GM23338 (cell line): ENCODE data around the gene PHF23. TPM values are rescaled to one million over a fixed set of nuclear protein-coding genes. Genes with fewer than 3 reads are reported as not detected.

ENCODE experiments used
- ATAC-seq: fragments of 200-7000 bp; cut with Tn5 transposase; 3 replicates; pipeline ENCODE4 v1.9.1; 2020
- DNase-seq: peaks from one replicate; pipeline ENCODE4 v3.0.0-alpha.2; 2015; ENCODE audit warnings: low spot score
- H2AFZ ChIP-seq: fragments of 200-600 bp; sonication (generic); 2 replicates; pipeline ENCODE4 v1.8.0; 2016; ENCODE audit warnings: antibody characterized with exemption, mild to moderate bottlenecking, moderate library complexity
- H3F3A ChIP-seq: fragments of 200-600 bp; sonication (generic); replicated peaks from 2 replicates; pipeline ENCODE4 v1.8.0; 2017; ENCODE audit warnings: antibody characterized with exemption, mixed run types, low read depth
- H3K27ac ChIP-seq: fragments of 200-600 bp; sonication (generic); 2 replicates; pipeline ENCODE4 v1.6.1; 2016; ENCODE audit warnings: low read depth
- H3K27me3 ChIP-seq: fragments of 200-600 bp; sonication (generic); 2 replicates; pipeline ENCODE4 v1.8.0; 2016; ENCODE audit warnings: mild to moderate bottlenecking, mixed run types, moderate library complexity; ENCODE audit not compliant: insufficient read depth
- H3K36me3 ChIP-seq: fragments of 200-600 bp; sonication (generic); 2 replicates; pipeline ENCODE4 v1.8.0; 2016; ENCODE audit warnings: mild to moderate bottlenecking; ENCODE audit not compliant: insufficient read depth
- H3K4me1 ChIP-seq: fragments of 200-600 bp; sonication (generic); 2 replicates; pipeline ENCODE4 v1.8.0; 2016; ENCODE audit warnings: mild to moderate bottlenecking, moderate library complexity; ENCODE audit not compliant: insufficient read depth
- H3K4me2 ChIP-seq: fragments of 200-600 bp; sonication (generic); 2 replicates; pipeline ENCODE4 v1.7.1; 2017; ENCODE audit warnings: mixed run types
- H3K4me3 ChIP-seq: fragments of 200-600 bp; sonication (generic); 2 replicates; pipeline ENCODE4 v1.6.1; 2016; ENCODE audit warnings: mixed run types
- H3K79me2 ChIP-seq: fragments of 200-600 bp; sonication (generic); replicated peaks from 2 replicates; pipeline ENCODE4 v1.8.0; 2017; ENCODE audit warnings: mild to moderate bottlenecking; ENCODE audit not compliant: insufficient read depth
- H3K9me2 ChIP-seq: fragments of 200-600 bp; sonication (generic); 2 replicates; pipeline ENCODE4 v1.8.0; 2017; ENCODE audit not compliant: insufficient read depth
- H4K20me1 ChIP-seq: fragments of 200-600 bp; sonication (generic); replicated peaks from 2 replicates; pipeline ENCODE4 v1.8.0; 2017; ENCODE audit warnings: mild to moderate bottlenecking; ENCODE audit not compliant: insufficient read depth
- H3K27ac Mint-ChIP-seq: 2 replicates; pipeline ENCODE4 v1.8.0; 2020; ENCODE audit warnings: inconsistent platforms, mild to moderate bottlenecking, moderate library complexity, mixed read lengths
- H3K27me3 Mint-ChIP-seq: 3 replicates; pipeline ENCODE4 v1.8.0; 2022; ENCODE audit warnings: low read depth, mild to moderate bottlenecking, moderate library complexity, mixed read lengths, inconsistent platforms; ENCODE audit not compliant: insufficient read depth, poor library complexity
- H3K36me3 Mint-ChIP-seq: 3 replicates; pipeline ENCODE4 v1.8.0; 2021; ENCODE audit warnings: low read depth, mild to moderate bottlenecking, inconsistent platforms, moderate library complexity, mixed read lengths
- H3K4me1 Mint-ChIP-seq: 3 replicates; pipeline ENCODE4 v1.8.0; 2020; ENCODE audit warnings: mild to moderate bottlenecking, inconsistent platforms, mixed read lengths
- H3K4me3 Mint-ChIP-seq: 3 replicates; pipeline ENCODE4 v1.8.0; 2021; ENCODE audit warnings: moderate library complexity, mild to moderate bottlenecking, inconsistent platforms, mixed read lengths
- H3K9me3 Mint-ChIP-seq: 3 replicates; pipeline ENCODE4 v1.8.0; 2020; ENCODE audit warnings: moderate library complexity, mild to moderate bottlenecking, inconsistent platforms, mixed read lengths
- CREB1 ChIP-seq: fragments of 250-450 bp; sonication (Bioruptor Pico); IDR thresholded peaks from 2 replicates; pipeline ENCODE4 v1.5.0; 2020; ENCODE audit warnings: low read depth, mild to moderate bottlenecking, moderate library complexity
- EZH2 ChIP-seq: fragments of 200-600 bp; sonication (generic); IDR thresholded peaks from one replicate; pipeline ENCODE4 v1.8.0; 2017; ENCODE audit warnings: antibody characterized with exemption, mild to moderate bottlenecking, low read depth; ENCODE audit not compliant: unreplicated experiment
- EZH2phosphoT487 ChIP-seq: fragments of 200-600 bp; sonication (generic); IDR thresholded peaks from one replicate; pipeline ENCODE4 v1.8.1; 2018; ENCODE audit warnings: antibody characterized with exemption; ENCODE audit not compliant: unreplicated experiment
- JUNB ChIP-seq: IDR thresholded peaks from one replicate; pipeline ENCODE4 v1.6.1; 2016; ENCODE audit warnings: antibody characterized with exemption; ENCODE audit not compliant: unreplicated experiment
- NANOG ChIP-seq: IDR thresholded peaks from 2 replicates; pipeline ENCODE4 v1.6.1; 2016; ENCODE audit warnings: antibody characterized with exemption, borderline replicate concordance
- POLR2AphosphoS5 ChIP-seq: IDR thresholded peaks from 2 replicates; pipeline ENCODE4 v1.6.1; 2016; ENCODE audit warnings: antibody characterized with exemption, low read depth
- STAT1 ChIP-seq: IDR thresholded peaks from one replicate; pipeline ENCODE4 v1.6.1; 2016; ENCODE audit warnings: antibody characterized with exemption; ENCODE audit not compliant: unreplicated experiment
- ZNF114 ChIP-seq: fragments of 250-450 bp; sonication (Bioruptor Pico); IDR thresholded peaks from 2 replicates; pipeline ENCODE4 v1.5.0; 2020; ENCODE audit warnings: mild to moderate bottlenecking, moderate library complexity
- ZNF331 ChIP-seq: fragments of 250-450 bp; sonication (Bioruptor Pico); IDR thresholded peaks from 2 replicates; pipeline ENCODE4 v1.5.0; 2020; ENCODE audit warnings: low read depth, mild to moderate bottlenecking, moderate library complexity
- polyA plus RNA-seq: library from polyadenylated mRNA; unstranded; fragments of >200 nt; fragmentation: Nextera tagmentation; extraction: Ambion mirVana; gene quantifications from 2 replicates; pipeline ENCODE4 v1.2.1, GENCODE V29; 2016
- total RNA-seq: library from RNA; depleted of rRNA; stranded (reverse); fragments of >200 nt; shearing (Covaris generic); gene quantifications from 2 replicates; pipeline ENCODE4 v1.2.3, GENCODE V29; 2014
- TF ChIP-seq, protein P1 (sequence below): IDR thresholded peaks from one replicate; pipeline ENCODE4 v1.6.1; 2018; ENCODE audit warnings: antibody characterized with exemption; ENCODE audit not compliant: unreplicated experiment
- TF ChIP-seq, protein P2 (sequence below): IDR thresholded peaks from 2 replicates; pipeline ENCODE4 v1.6.1; 2016; ENCODE audit warnings: antibody characterized with exemption
- TF ChIP-seq, protein P3 (sequence below): fragments of 250-450 bp; sonication (Bioruptor Pico); IDR thresholded peaks from 2 replicates; pipeline ENCODE4 v1.5.0; 2020; ENCODE audit warnings: mild to moderate bottlenecking, moderate library complexity
- TF ChIP-seq, protein P4 (sequence below), 2 experiments: fragments of 200-600 bp in 1 of 2; sonication (generic) in 1 of 2; conservative IDR thresholded peaks; 2 replicates each; pipeline versions ENCODE4 v1.5.1 to v1.6.1; 2016 to 2017; ENCODE audit warnings: antibody characterized with exemption in 2 of 2, low read depth in 2 of 2, mild to moderate bottlenecking in 2 of 2, moderate library complexity in 1 of 2

Gene PHF23
- total and polyA plus RNA-seq, 2 experiments from 2014 or later, result 35.4 to 51.0 TPM

DNA sequence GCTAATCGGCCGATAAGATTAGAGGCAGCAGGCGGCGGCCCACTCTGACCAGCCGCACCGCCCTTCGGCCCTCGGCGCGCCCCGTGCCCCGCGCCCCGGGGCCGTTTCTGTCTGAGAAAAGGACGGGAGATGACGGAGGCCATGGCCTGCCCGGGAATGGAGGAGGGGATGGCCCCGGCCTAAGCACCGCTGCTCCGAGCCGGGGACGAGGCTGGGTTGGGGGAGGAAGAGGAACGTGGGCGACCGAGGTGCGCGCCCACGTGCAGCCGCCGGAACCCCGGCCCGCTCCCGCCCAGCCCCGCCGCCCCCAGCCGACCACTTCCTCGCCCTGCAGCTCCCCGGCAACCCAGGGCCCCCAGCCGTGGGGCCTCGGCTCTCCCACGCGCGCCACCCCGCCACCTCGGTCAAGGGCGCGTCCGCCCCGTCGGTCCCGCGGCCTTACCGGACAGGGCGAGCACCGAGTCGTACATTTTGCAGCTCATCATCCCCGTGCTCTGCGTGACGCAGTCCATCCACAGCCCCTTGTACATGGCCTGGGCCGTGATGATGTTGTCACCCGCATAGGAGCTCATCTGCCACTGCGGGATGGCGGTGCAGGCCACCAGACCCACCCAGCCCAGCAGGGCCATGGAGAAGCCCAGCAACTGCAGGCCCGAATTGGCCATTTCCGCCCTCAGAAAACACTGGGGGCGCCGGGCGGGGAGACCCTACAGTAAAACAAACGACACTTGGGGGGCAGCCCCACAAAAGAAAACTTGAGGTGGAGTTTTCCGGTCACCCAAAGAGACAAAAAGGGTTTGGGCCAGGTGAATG lies 22.3 kb upstream of the PHF23 start:
- Mint-ChIP-seq H3K27ac (peak overlapping the region; percentile 99), H3K27me3 (peaks cover 30% of the 10 kb centered on the region), H3K4me3 (peak overlapping the region; percentile 91), H3K4me1 (peaks cover 32% of the 10 kb centered on the region), H3K9me3 (no peaks in the 10 kb centered on the region; the same call in 2 of the 3 replicates), H3K36me3 (peaks cover 38% of the 10 kb centered on the region)
- ATAC-seq, result peak; percentile 1
- Histone ChIP-seq H4K20me1 (peaks cover 15% of the 10 kb centered on the region; the same call in 1 of the 2 replicates), H2AFZ (no peak overlapping the region), H3K4me3 (peak overlapping the region; percentile 99), H3K9me2 (no peaks in the 10 kb centered on the region), H3K4me1 (peaks cover 13% of the 10 kb centered on the region), H3K79me2 (peaks cover 27% of the 10 kb centered on the region), H3F3A (peaks cover 22% of the 10 kb centered on the region), H3K36me3 (peaks cover 9% of the 10 kb centered on the region), H3K27me3 (no peaks in the 10 kb centered on the region), H3K4me2 (peak overlapping the region; percentile 100), H3K27ac (peak overlapping the region; percentile 99)
- DNase-seq, result peak; percentile 20
- TF ChIP-seq CREB1 (CRISPR knock-in tag) (no peak), EZH2phosphoT487 (no peak), ZNF331 (no peak), NANOG (no peak), JUNB (no peak), STAT1 (no peak), POLR2AphosphoS5 (no peak), EZH2 (no peak), ZNF114 (CRISPR knock-in tag) (no peak)
- TF ChIP-seq, protein P1, sequence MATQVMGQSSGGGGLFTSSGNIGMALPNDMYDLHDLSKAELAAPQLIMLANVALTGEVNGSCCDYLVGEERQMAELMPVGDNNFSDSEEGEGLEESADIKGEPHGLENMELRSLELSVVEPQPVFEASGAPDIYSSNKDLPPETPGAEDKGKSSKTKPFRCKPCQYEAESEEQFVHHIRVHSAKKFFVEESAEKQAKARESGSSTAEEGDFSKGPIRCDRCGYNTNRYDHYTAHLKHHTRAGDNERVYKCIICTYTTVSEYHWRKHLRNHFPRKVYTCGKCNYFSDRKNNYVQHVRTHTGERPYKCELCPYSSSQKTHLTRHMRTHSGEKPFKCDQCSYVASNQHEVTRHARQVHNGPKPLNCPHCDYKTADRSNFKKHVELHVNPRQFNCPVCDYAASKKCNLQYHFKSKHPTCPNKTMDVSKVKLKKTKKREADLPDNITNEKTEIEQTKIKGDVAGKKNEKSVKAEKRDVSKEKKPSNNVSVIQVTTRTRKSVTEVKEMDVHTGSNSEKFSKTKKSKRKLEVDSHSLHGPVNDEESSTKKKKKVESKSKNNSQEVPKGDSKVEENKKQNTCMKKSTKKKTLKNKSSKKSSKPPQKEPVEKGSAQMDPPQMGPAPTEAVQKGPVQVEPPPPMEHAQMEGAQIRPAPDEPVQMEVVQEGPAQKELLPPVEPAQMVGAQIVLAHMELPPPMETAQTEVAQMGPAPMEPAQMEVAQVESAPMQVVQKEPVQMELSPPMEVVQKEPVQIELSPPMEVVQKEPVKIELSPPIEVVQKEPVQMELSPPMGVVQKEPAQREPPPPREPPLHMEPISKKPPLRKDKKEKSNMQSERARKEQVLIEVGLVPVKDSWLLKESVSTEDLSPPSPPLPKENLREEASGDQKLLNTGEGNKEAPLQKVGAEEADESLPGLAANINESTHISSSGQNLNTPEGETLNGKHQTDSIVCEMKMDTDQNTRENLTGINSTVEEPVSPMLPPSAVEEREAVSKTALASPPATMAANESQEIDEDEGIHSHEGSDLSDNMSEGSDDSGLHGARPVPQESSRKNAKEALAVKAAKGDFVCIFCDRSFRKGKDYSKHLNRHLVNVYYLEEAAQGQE, result no peak
- TF ChIP-seq, protein P2, sequence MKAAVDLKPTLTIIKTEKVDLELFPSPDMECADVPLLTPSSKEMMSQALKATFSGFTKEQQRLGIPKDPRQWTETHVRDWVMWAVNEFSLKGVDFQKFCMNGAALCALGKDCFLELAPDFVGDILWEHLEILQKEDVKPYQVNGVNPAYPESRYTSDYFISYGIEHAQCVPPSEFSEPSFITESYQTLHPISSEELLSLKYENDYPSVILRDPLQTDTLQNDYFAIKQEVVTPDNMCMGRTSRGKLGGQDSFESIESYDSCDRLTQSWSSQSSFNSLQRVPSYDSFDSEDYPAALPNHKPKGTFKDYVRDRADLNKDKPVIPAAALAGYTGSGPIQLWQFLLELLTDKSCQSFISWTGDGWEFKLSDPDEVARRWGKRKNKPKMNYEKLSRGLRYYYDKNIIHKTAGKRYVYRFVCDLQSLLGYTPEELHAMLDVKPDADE, result no peak
- TF ChIP-seq, protein P3, sequence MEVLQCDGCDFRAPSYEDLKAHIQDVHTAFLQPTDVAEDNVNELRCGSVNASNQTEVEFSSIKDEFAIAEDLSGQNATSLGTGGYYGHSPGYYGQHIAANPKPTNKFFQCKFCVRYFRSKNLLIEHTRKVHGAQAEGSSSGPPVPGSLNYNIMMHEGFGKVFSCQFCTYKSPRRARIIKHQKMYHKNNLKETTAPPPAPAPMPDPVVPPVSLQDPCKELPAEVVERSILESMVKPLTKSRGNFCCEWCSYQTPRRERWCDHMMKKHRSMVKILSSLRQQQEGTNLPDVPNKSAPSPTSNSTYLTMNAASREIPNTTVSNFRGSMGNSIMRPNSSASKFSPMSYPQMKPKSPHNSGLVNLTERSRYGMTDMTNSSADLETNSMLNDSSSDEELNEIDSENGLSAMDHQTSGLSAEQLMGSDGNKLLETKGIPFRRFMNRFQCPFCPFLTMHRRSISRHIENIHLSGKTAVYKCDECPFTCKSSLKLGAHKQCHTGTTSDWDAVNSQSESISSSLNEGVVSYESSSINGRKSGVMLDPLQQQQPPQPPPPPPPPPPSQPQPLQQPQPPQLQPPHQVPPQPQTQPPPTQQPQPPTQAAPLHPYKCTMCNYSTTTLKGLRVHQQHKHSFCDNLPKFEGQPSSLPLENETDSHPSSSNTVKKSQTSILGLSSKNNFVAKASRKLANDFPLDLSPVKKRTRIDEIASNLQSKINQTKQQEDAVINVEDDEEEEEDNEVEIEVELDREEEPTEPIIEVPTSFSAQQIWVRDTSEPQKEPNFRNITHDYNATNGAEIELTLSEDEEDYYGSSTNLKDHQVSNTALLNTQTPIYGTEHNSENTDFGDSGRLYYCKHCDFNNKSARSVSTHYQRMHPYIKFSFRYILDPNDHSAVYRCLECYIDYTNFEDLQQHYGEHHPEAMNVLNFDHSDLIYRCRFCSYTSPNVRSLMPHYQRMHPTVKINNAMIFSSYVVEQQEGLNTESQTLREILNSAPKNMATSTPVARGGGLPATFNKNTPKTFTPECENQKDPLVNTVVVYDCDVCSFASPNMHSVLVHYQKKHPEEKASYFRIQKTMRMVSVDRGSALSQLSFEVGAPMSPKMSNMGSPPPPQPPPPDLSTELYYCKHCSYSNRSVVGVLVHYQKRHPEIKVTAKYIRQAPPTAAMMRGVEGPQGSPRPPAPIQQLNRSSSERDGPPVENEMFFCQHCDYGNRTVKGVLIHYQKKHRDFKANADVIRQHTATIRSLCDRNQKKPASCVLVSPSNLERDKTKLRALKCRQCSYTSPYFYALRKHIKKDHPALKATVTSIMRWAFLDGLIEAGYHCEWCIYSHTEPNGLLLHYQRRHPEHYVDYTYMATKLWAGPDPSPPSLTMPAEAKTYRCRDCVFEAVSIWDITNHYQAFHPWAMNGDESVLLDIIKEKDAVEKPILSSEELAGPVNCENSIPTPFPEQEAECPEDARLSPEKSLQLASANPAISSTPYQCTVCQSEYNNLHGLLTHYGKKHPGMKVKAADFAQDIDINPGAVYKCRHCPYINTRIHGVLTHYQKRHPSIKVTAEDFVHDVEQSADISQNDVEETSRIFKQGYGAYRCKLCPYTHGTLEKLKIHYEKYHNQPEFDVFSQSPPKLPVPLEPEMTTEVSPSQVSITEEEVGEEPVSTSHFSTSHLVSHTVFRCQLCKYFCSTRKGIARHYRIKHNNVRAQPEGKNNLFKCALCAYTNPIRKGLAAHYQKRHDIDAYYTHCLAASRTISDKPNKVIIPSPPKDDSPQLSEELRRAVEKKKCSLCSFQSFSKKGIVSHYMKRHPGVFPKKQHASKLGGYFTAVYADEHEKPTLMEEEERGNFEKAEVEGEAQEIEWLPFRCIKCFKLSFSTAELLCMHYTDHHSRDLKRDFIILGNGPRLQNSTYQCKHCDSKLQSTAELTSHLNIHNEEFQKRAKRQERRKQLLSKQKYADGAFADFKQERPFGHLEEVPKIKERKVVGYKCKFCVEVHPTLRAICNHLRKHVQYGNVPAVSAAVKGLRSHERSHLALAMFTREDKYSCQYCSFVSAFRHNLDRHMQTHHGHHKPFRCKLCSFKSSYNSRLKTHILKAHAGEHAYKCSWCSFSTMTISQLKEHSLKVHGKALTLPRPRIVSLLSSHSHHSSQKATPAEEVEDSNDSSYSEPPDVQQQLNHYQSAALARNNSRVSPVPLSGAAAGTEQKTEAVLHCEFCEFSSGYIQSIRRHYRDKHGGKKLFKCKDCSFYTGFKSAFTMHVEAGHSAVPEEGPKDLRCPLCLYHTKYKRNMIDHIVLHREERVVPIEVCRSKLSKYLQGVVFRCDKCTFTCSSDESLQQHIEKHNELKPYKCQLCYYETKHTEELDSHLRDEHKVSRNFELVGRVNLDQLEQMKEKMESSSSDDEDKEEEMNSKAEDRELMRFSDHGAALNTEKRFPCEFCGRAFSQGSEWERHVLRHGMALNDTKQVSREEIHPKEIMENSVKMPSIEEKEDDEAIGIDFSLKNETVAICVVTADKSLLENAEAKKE (CRISPR knock-in tag), result no peak
- TF ChIP-seq, protein P4, sequence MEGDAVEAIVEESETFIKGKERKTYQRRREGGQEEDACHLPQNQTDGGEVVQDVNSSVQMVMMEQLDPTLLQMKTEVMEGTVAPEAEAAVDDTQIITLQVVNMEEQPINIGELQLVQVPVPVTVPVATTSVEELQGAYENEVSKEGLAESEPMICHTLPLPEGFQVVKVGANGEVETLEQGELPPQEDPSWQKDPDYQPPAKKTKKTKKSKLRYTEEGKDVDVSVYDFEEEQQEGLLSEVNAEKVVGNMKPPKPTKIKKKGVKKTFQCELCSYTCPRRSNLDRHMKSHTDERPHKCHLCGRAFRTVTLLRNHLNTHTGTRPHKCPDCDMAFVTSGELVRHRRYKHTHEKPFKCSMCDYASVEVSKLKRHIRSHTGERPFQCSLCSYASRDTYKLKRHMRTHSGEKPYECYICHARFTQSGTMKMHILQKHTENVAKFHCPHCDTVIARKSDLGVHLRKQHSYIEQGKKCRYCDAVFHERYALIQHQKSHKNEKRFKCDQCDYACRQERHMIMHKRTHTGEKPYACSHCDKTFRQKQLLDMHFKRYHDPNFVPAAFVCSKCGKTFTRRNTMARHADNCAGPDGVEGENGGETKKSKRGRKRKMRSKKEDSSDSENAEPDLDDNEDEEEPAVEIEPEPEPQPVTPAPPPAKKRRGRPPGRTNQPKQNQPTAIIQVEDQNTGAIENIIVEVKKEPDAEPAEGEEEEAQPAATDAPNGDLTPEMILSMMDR (conservative IDR thresholded peaks at IDR 0.05; ENCODE audit: low read depth in 2 of 2), result no peak
